Skeletal muscle cell (primary cell): ENCODE data around the gene FHIT.

Source experiments
- DNase-seq: peaks from one replicate; pipeline ENCODE4 v3.0.0-alpha.2; 2010; ENCODE audit warnings: low read depth
- H3K4me3 ChIP-seq: 2 replicates; pipeline ENCODE4 v1.5.1; 2011; ENCODE audit warnings: low read depth, mild to moderate bottlenecking, control low read depth, low read length, moderate library complexity

FHIT gene

GRCh38 chr3:61138401-61138800 is 112.9 kb downstream of the FHIT start:
- no peak for DNase-seq
- H3K4me3 ChIP-seq = no peak overlapping the region

DNA sequence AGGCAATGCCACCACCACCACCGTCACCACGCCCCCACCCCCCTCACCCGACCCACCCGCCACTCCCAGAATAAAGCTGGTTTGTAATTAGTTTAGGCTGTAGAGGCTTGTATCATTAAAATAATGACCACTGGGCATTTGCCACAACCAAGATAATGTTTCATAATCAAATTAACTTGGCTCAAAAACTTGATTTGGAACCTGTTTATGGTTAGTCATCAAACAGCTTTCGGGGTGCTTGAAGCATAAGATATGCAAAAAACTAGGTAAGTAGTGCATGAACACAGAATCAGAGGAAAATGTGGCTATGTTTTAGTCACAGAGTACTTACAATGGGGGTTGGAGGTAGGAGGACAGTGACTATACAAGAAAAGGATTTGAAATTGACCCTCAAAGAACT is 115.1 kb downstream of the FHIT start:
- no peak for DNase-seq
- no peak overlapping the region for H3K4me3 ChIP-seq

GRCh38 chr3:61134532-61134931 is 116.7 kb downstream of the FHIT start:
- no peak overlapping the region for H3K4me3 ChIP-seq
- DNase-seq = no peak

GRCh38 chr3:61132062-61132461 is 119.2 kb downstream of the FHIT start:
- no peak for DNase-seq
- no peak overlapping the region for H3K4me3 ChIP-seq

GRCh38 chr3:61118830-61119229 is 132.4 kb downstream of the FHIT start:
- H3K4me3 ChIP-seq = no peak overlapping the region
- no peak for DNase-seq

DNA sequence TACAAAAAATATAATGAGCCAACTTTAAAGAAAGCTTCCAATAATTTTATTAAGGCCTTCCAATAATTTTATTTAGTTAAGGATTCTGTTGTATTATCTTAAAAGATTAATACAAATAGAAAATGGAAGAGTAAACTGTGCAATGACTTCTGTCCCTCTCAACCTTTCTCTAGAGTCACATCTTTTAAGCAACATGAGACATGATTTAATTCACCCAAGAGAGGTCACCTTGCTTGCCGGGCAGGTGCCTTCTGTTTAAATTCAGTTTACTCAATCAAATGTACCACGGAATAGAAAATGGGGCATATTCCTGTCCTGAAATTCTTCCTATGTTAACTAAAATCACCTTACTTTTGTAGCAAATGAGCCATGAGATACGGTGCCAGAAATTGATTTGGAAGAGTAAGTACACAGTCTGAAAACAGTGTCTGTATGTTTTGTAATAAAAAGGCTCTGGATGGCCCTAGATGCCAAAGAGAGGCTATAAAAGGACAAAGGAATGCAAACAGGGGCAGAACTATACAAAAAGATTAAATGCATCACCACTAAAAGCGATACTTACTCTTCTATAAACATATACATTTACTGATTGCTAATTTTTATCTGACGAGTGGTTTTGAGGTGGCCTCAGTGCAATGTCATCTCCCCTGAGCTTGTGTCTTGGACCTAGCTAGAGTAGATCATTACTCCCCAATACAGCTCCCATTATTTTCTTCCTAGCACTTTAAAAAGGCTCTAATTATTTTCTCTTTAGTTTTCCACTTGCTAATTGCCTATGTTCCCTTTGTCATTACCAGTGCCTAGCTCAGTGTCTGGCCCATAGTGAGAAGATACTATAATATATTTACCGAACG is 134.0 kb downstream of the FHIT start:
- no peak for DNase-seq

DNA sequence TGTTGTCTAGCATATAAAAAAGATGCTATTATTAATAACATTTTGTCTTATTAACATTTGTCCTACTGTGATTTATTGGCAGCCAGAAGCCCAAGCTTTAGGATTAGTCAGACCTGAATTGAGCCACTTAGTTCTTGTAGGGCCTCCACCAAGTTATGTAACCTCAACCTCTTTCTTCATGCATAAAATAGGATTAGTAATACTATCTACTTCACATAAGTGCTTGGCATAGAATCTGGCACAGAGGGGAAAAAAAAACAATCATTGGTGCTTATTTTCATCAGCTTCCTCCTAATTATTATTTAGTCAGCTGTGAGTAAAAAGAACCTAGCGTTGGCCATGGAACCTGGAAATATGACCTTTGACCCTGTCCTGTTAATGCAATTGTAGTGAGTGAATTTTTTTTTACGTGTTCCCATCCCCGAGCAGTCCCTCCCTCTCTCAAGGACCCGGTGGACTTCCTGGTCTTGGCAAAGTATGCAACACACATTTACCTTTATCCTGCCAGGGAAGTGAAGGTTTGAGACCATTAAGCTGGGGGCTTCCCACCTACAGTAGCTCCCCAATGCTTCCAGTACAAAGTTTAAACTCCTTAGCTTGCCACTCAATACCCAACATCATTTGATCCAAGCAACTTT is 136.8 kb downstream of the FHIT start:
- DNase-seq = no peak
- no peak overlapping the region for H3K4me3 ChIP-seq

More for the DNA sequence above, 134.0 kb downstream of the FHIT start:
- H3K4me3 ChIP-seq = no peak overlapping the region

GRCh38 chr3:61111825-61112224 is 139.4 kb downstream of the FHIT start:
- no peak overlapping the region for H3K4me3 ChIP-seq
- DNase-seq = no peak

- H3K4me3 ChIP-seq = no peak overlapping the region
- DNase-seq = no peak
These were observed 140.7 kb downstream of the FHIT start for GRCh38 chr3:61110576-61110975.

DNA sequence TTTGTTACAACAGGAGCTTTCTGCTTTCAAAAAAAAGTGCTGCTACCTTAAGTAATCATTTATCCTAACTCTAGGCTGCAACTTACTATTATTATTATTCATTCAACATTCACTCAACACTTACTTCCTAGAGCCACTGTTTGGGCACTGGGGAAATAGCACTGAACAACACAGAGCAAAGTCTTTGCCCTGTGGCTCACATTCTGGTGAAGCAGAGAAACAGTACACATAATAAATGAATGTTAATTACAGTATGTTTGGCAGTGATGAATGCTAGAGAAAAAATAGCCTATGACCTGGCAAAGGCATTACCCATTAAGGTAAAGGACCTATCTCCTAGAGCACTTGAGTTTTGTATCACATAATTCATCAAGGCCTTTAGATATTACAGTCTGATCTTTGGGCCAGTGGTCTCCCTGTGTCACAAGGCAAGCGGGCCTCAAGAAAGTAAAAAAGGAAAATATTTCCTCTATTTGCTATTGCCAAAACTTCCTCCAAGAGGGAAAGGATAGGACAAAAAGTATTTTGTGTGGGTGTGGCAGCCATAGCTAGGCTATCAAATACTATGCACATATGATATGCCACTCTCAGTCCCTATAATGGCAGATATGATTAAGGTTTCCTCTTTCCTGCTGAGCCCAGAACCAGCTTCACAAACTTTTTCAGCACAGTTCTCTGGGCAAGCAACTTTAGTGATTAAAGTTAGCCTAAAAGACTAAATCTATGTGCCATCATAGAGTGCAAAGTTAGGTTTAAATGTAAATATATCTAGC is 142.8 kb downstream of the FHIT start:
- H3K4me3 ChIP-seq = no peak overlapping the region
- DNase-seq = no peak

DNA sequence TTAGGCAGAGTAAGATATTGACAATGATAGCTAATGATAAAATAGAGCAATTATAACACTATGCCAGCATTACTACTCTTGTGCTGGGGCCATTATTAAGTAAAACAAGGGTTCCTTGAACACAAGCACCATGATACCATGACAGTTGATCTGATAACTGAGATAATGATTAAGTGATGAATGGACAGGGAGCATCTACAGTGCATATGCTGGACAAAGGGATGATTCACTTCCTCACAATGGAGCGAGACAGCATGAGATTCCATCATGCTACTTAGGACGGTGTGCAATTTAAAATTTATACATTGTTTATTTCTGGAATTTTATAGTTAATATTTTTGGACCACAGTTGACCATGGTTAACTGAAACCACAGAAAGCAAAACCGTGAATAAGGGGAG is 156.6 kb downstream of the FHIT start:
- no peak for DNase-seq

GRCh38 chr3:61093364-61093763 is 157.9 kb downstream of the FHIT start:
- H3K4me3 ChIP-seq = no peak overlapping the region
- DNase-seq = no peak

More for the DNA sequence above, 156.6 kb downstream of the FHIT start:
- H3K4me3 ChIP-seq = no peak overlapping the region

DNA sequence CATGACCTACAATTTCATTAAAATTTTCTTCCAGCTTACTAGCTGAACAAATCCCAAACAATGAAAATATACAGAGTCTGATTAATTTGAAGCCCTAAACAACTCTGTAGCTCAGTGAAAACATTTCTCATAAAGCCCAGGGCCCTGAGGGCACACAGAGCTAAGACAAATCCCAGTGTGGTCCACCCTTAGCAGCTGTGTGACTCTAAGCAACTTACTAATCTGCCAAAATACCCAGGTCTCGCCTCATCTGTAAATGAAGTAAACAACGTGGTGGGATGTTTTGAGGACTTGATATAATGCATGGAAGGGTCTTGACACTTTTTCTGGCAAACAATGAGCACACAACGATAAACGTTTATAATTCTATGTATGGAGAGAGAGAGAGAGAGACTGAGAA is 158.4 kb downstream of the FHIT start:
- DNase-seq = no peak
- no peak overlapping the region for H3K4me3 ChIP-seq

DNA sequence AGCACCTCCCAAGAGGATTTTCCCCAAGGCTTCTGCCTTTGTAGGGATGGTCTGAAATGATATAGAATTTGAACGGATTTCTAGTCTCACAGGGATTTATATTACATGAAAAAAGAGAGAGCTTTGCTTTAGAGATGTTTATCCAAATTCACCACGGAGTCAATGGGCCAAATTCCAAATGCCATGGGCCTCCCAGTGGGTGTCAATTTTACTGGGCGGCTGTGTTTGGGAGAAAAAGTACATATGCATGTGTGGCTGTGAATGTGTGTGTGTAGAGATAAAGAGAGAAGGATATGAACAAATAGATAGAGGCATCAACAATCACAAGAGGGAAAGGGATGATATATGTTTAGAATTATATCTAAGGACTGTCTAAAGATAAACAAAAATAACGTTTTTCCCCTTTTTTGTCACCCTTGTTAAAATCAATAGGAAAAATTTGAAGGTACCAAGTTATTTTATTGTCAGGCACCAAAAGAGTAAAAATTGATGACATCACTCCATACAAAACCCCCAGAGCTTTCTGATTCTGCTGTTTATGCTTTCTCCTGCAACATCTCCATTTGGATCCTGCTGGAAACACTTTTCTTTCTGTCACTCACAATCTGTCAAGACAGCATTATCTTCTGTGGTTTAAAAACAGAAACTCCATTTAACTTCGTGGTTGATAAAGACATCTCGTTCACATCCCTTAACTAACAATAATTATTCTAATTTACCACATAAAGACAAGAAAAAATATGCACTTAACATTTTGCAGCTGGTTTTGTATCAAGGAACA is 160.7 kb downstream of the FHIT start:
- no peak overlapping the region for H3K4me3 ChIP-seq
- DNase-seq = no peak

GRCh38 chr3:61087465-61087864 is 163.8 kb downstream of the FHIT start:
- DNase-seq = no peak
- H3K4me3 ChIP-seq = no peak overlapping the region

DNA sequence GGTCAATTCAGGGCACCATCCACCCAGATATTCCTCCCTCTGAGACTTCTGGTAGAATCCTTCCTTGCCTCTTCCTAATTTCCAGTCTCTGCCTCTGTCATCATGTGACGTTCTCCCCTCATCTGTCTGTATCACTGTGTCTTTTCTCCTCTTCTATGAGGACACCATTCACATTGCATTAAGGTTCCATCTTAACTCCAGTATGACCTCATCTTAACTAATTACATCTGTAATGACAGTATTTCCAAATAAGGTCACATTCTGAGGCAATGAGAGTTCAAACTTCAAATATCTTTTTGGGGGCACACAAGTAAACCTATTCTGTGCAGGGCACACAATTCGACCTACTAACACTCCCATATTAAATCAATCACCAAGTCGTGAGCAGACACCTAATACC is 169.7 kb downstream of the FHIT start:
- no peak for DNase-seq
- H3K4me3 ChIP-seq = no peak overlapping the region

DNA sequence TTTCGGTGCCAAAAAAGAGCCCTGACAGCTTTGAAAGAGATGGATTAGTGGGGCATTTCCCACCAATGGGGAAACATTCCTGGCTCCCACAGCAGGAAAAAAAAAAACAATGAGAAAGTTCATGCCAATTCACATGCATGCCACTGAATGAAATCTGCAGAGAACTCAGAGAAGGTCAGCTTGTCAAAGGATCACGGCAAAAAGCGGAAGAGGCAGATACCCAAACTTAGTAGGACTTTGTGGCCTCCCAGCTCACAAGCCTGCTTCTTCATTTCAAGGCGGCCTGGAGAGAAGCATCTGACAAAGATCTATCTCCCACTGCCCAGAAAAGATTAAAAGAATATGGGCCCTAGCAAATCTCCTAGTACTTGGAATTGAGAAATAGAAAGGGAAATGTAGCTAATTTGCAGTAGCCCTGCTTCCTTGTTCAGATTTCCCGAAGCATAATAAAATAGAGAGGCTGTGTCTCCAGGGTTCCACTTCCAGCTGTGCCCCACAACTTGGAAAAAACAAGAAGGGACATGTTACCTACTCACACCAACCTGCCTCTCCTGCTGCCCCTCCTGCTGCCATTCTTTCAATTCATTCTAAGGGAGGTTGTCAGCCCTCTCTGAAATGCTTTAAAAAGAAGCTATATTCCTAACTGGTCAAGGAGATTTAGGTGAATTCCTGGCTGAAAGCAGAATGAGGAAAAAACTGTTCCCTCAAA is 170.4 kb downstream of the FHIT start:
- H3K4me3 ChIP-seq = no peak overlapping the region
- DNase-seq = no peak

- no peak overlapping the region for H3K4me3 ChIP-seq
- DNase-seq = no peak
These were observed 173.1 kb downstream of the FHIT start for GRCh38 chr3:61078048-61078752.
